Measurements from ENCODE around the gene IYD. TPM values are rescaled to one million over a fixed set of nuclear protein-coding genes. Genes with fewer than 3 reads are reported as not detected.
"Not testable (repeated sequence)": the region's sequence is repeated elsewhere in the genome, so short reads cannot be mapped to it uniquely, and the experiment has no call there.

IYD gene
- total RNA-seq, 1 donor from 2014 or later: not detected

- peak; percentile 92 for ATAC-seq (ENCODE audit: poor library complexity)
- no peak for DNase-seq
Measured at GRCh38 chr6:150417899-150418826, 49.4 kb downstream of the IYD start.

DNA sequence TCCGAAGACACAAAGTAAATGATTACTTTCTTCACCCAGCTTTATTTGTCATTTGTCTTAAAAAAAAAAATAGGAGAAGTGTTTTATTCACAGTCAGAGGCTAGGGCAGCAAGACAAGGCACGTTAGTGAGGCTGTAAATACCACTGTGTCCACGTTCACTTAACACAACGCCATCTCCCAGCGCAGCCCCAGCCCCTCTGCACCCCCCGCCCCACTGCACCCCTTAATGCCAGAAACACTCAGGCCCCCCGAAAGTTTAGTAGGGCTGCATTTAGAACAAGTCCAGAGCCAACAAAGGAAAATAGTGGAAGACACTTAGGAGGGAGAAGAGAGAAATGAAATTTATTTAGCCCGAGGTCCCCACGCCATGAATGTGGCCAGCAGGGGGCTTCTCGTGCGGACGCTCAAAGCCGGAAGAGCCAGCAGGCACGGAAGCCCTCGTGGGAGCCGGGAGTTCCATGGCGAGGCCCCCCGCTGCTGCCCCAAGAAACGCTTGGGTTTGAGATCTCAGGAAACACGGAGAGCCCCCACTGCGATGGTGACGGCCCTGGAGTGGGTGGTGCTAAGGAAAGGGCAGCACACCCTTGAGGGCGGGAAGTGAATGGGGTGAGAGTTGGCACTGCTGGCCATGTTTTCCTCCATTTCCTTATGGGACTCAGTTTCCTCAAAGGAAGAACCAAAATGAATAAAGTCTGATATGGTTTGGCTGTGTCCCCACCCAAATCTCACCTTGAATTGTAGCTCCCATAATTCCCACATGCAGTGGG is 50.2 kb downstream of the IYD start:
- intact Hi-C loops (cut with DNase I): loop anchor here (2.0 to 10.0 kb wide), 3 partner anchors 183 to 916 kb away; no protein-coding TSS in a partner anchor
- DNase-seq: peak; percentile 86
- ATAC-seq (ENCODE audit: poor library complexity): peak; percentile 92

More at GRCh38 chr6:150417899-150418826, 49.4 kb downstream of the IYD start:
- intact Hi-C loops (cut with DNase I): loop anchor here (2.0 to 10.0 kb wide), 3 partner anchors 184 to 917 kb away; no protein-coding TSS in a partner anchor

- DNase-seq: no peak
- intact Hi-C loops (cut with DNase I): no loop called here
- ATAC-seq (ENCODE audit: poor library complexity): no peak
Measured at GRCh38 chr6:150420428-150420827, 51.6 kb downstream of the IYD start.

DNA sequence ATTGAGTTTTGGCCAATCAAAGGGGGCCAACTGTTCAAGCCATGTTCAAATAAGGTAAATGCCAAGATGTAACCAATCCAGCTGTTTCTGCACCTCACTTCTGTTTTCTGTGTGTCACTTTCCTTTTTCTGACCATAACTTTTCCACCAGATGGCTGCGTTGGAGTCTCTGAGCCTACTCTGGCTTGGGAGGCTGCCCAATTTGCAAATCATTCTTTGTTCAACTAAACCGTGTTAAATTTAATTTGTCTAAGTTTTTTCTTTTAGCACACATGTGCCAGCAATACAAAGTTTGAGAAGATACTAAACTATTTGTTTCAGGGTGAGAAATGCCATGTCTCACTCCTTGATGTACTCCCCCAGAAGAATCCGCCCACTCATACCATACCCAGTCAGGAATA is 52.1 kb downstream of the IYD start:
- intact Hi-C loops (cut with DNase I): no loop called here
- DNase-seq: no peak
- no peak for ATAC-seq (ENCODE audit: poor library complexity)

DNA sequence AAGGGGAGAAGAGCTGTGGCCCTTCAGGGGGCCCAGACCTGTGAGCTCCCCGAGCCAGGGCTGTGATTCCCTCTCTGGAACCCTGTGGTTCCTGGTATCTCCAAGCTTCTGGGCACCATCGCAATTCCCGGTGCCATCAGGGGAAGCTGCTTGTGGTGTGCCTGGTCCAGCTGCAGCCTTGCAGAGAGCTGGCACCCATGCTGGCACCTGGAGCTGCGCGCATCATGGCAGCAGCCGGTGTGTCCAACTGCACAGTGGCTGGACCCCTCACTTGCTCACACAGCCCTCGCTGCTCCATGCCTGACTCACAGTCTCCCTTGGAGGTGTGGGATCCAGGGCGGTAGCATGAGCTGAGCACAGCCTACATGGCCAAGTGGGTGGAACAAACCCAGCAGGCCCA is 56.7 kb downstream of the IYD start:
- peak; percentile 33 for ATAC-seq (ENCODE audit: poor library complexity)
- intact Hi-C loops (cut with DNase I): no loop called here
- DNase-seq: no peak

GRCh38 chr6:150426198-150426597 is 57.4 kb downstream of the IYD start:
- no peak for DNase-seq
- ATAC-seq (ENCODE audit: poor library complexity): peak; percentile 93
- intact Hi-C loops (cut with DNase I): no loop called here

DNA sequence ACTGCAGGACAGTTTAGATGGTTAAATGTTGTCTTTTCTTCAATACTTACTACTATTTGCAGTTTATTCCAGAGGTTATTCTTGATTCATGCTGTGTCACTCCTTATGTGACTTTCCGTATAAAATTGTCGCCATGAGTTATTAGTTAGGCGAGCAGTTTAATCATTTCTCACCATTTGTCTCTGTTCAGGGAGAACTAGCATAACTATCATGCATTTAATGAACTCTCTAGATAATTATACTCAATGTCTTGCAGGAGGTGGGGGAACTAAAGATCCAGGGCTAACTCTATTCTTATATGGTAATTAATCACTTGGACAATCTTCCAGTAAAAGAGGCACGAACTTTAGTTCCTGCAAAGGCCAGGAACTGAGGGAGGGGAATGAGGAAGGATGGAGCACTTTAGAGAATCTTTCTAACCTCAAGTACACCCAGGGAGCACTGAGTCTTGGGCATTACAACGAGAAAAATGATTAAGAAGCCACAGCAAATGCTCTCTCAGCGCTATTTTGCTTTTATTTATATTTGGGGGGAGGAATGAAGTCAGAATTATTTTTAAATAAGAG is 58.3 kb downstream of the IYD start:
- intact Hi-C loops (cut with DNase I): no loop called here
- no peak for ATAC-seq (ENCODE audit: poor library complexity)
- DNase-seq: no peak

- DNase-seq (no peak), ATAC-seq (ENCODE audit: poor library complexity) (no peak)
- intact Hi-C loops (cut with DNase I): no loop called here
Measured at GRCh38 chr6:150427843-150428242, 59.0 kb downstream of the IYD start.

- no peak for ATAC-seq (ENCODE audit: poor library complexity)
- intact Hi-C loops (cut with DNase I): no loop called here
- DNase-seq: no peak
Measured at GRCh38 chr6:150430815-150431214, 62.0 kb downstream of the IYD start.

DNA sequence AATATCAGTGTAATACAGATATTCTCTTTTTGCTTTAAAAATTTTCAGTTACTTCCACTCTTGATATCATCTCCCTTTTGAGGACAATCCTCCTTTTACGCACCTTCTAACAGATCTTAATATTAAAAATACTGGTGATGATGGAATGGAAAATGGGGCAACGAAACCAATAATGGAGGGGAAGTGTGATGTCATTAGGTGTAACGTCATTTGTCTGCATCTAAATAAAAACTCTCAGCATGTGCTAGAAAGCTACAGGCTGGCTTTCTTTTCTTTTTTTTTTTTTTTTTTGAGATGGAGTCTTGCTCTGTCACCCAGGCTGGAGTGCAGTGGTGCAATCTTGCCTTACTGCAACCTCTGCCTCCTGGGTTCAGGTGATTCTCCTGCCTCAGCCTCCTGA is 66.5 kb downstream of the IYD start:
- no peak for DNase-seq
- intact Hi-C loops (cut with DNase I): no loop called here
- ATAC-seq (ENCODE audit: poor library complexity): no peak

GRCh38 chr6:150435832-150436231 is 67.0 kb downstream of the IYD start:
- ATAC-seq (ENCODE audit: poor library complexity) (no peak), DNase-seq (no peak)
- intact Hi-C loops (cut with DNase I): no loop called here

DNA sequence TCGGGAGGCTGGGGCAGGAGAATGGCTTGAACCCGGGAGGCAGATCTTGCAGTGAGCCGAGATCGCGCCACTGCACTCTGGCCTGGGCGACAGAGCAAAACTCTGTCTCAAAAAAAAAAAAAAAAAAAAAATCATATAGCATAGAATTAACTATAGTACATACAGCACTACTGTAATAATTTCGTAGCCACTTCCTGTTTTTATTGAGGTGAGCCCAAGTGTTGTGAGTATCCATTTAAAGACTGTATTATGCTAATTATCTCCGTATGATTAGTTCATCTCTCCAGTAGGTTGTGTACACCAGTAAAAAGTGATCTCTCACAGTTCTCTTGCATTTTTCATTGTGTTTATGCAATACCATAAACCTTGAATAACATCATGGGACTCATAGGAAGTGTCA is 70.6 kb downstream of the IYD start:
- intact Hi-C loops (cut with DNase I): no loop called here
- DNase-seq (no peak), ATAC-seq (ENCODE audit: poor library complexity) (no peak)

GRCh38 chr6:150443621-150444020 is 74.8 kb downstream of the IYD start:
- DNase-seq: no peak
- intact Hi-C loops (cut with DNase I): no loop called here
- no peak for ATAC-seq (ENCODE audit: poor library complexity)

DNA sequence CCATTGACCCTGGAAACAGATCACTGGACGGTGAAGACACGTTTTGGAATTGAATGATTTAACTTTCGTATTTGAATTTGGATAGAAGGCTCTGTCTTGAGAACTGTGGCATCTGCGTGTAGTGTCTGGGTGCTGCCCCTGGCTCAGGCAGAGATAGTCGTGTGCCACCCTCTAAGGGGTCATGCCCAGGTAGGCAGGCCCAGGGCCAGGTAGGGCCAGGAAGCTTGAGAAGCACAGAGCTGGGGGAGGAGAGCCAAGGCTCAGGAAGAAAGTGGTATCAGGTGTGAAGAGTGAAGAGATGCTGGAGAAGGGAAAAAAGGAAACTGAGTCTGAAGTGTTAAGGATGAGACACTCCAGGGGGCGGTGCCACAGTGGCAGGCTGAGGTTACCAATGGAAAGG is 75.5 kb downstream of the IYD start:
- ATAC-seq (ENCODE audit: poor library complexity): no peak
- intact Hi-C loops (cut with DNase I): no loop called here
- DNase-seq: no peak

GRCh38 chr6:150445486-150445885 is 76.7 kb downstream of the IYD start:
- intact Hi-C loops (cut with DNase I): no loop called here
- ATAC-seq (ENCODE audit: poor library complexity) (no peak), DNase-seq (no peak)

- DNase-seq (no peak), ATAC-seq (ENCODE audit: poor library complexity) (no peak)
- intact Hi-C loops (cut with DNase I): no loop called here
Measured at GRCh38 chr6:150448221-150448620, 79.4 kb downstream of the IYD start.

DNA sequence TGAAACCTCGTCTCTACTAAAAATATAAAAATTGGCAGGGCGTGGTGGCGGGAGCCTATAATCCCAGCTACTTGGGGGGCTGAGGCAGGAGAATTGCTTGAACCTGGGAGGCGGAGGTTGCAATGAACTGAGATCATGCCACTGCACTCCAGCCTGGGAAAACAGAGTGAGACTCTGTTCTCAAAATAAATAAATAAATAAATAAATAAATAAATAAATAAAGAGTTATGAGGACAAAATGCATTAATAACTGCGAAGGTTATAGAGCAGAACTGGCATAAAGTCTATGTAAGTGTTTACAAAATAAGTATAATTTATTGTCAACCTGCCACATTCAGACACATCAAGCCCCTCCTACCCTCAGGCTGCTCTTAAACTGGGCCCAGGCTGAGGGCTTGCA is 80.2 kb downstream of the IYD start:
- ATAC-seq (ENCODE audit: poor library complexity); DNase-seq: not testable (repeated sequence)

GRCh38 chr6:150450918-150451317 is 82.1 kb downstream of the IYD start:
- ATAC-seq (ENCODE audit: poor library complexity) (no peak), DNase-seq (no peak)
- intact Hi-C loops (cut with DNase I): no loop called here

More for the DNA sequence above, 80.2 kb downstream of the IYD start:
- intact Hi-C loops (cut with DNase I): not testable (repeated sequence)

GRCh38 chr6:150451807-150452427 is 83.1 kb downstream of the IYD start:
- DNase-seq (no peak), ATAC-seq (ENCODE audit: poor library complexity) (no peak)
- intact Hi-C loops (cut with DNase I): no loop called here
